Head of caudate nucleus (tissue), 42 donors: ENCODE data around the gene ATP1A4.

Experiments
- DNase-seq, 42 donors: peaks; one replicate each; pipeline versions ENCODE4 v3.0.0 to v3.0.0-alpha.2; 2020 to 2021; ENCODE audit warnings: mixed read lengths in 7 of 42
- intact Hi-C: fragments of 100-400 bp; cut with DNase I; formaldehyde crosslinking; loops from one replicate; pipeline ENCODE4 v1.15.0; 2022

ATP1A4 gene

GRCh38 chr1:160192234-160192633, 40.8 kb downstream of the ATP1A4 start:
- intact Hi-C loops: loop anchor here (5.0 kb wide), 1 partner anchor 60 kb away; no protein-coding TSS in a partner anchor
- no peak for DNase-seq

GRCh38 chr1:160193091-160193819, 41.9 kb downstream of the ATP1A4 start:
- peak; percentile 61 to 96 (median 89) for DNase-seq
- intact Hi-C loops: loop anchor here (5.0 kb wide), 1 partner anchor 59 kb away; no protein-coding TSS in a partner anchor

GRCh38 chr1:160193832-160194736, 42.7 kb downstream of the ATP1A4 start:
- no peak for DNase-seq
- intact Hi-C loops: loop anchor here (5.0 kb wide), 1 partner anchor 58 kb away; no protein-coding TSS in a partner anchor

- intact Hi-C loops: loop anchor here (5.0 kb wide), 1 partner anchor 58 kb away; no protein-coding TSS in a partner anchor
These were observed 43.3 kb downstream of the ATP1A4 start for GRCh38 chr1:160194737-160195059.

GRCh38 chr1:160196143-160196542, 44.7 kb downstream of the ATP1A4 start:
- intact Hi-C loops: no loop called here
- no peak for DNase-seq

More at GRCh38 chr1:160194737-160195059, 43.3 kb downstream of the ATP1A4 start:
- DNase-seq: no peak

GRCh38 chr1:160197231-160197630, 45.8 kb downstream of the ATP1A4 start:
- intact Hi-C loops: no loop called here
- peak in 14 of 42 donors; percentile 29 to 64 (median 53) for DNase-seq

- no peak for DNase-seq
- intact Hi-C loops: no loop called here
These were observed 49.4 kb downstream of the ATP1A4 start for GRCh38 chr1:160200786-160201185.

GRCh38 chr1:160204526-160205241, 53.3 kb downstream of the ATP1A4 start:
- intact Hi-C loops: loop anchor here (5.0 kb wide), 1 partner anchor 107 kb away; the partner anchor contains the start of gene IGSF8
- peak in 7 of 42 donors; percentile 23 to 53 (median 32) for DNase-seq

- intact Hi-C loops: loop anchor here (5.0 kb wide), 1 partner anchor 108 kb away; the partner anchor contains the start of gene IGSF8
- peak in 41 of 42 donors; percentile 42 to 92 (median 82) for DNase-seq
These were observed 54.0 kb downstream of the ATP1A4 start, which contains the start of gene PEA15 for GRCh38 chr1:160205242-160206035. PEA15 (plus strand) TSS chr1:160205384; CDS start chr1:160211545, 6,161 bp downstream.

GRCh38 chr1:160206036-160206389, 54.6 kb downstream of the ATP1A4 start:
- intact Hi-C loops: loop anchor here (5.0 kb wide), 1 partner anchor 109 kb away; the partner anchor contains the start of gene IGSF8
- DNase-seq: peak in 24 of 42 donors; percentile 9 to 69 (median 46)

- DNase-seq: peak in 2 of 42 donors; percentile 16 to 29
- intact Hi-C loops: loop anchor here (5.0 kb wide), 1 partner anchor 109 kb away; the partner anchor contains the start of gene IGSF8
These were observed 55.2 kb downstream of the ATP1A4 start for GRCh38 chr1:160206421-160207117.

GRCh38 chr1:160207118-160207650, 55.8 kb downstream of the ATP1A4 start:
- intact Hi-C loops: loop anchor here (5.0 kb wide), 1 partner anchor 110 kb away; the partner anchor contains the start of gene IGSF8
- DNase-seq: peak in 1 of 42 donors; percentile 23

GRCh38 chr1:160207771-160208556, 56.6 kb downstream of the ATP1A4 start:
- intact Hi-C loops: loop anchor here (5.0 kb wide), 1 partner anchor 111 kb away; the partner anchor contains the start of gene IGSF8
- peak in 1 of 42 donors; percentile 30 for DNase-seq

- intact Hi-C loops: loop anchor here (5.0 kb wide), 1 partner anchor 111 kb away; the partner anchor contains the start of gene IGSF8
These were observed 57.3 kb downstream of the ATP1A4 start for GRCh38 chr1:160208557-160209320.

More at GRCh38 chr1:160208557-160209320, 57.3 kb downstream of the ATP1A4 start:
- DNase-seq: peak in 4 of 42 donors; percentile 25 to 34 (median 30)
